Measurements from ENCODE around the gene CLCN5. TPM values are rescaled to one million over a fixed set of nuclear protein-coding genes. Genes with fewer than 3 reads are reported as not detected.

Gene CLCN5
- total and polyA plus RNA-seq, 2 donors (not counting 1 experiment from before 2014, with no cell fraction given), result 2.9 to 3.6 TPM

DNA sequence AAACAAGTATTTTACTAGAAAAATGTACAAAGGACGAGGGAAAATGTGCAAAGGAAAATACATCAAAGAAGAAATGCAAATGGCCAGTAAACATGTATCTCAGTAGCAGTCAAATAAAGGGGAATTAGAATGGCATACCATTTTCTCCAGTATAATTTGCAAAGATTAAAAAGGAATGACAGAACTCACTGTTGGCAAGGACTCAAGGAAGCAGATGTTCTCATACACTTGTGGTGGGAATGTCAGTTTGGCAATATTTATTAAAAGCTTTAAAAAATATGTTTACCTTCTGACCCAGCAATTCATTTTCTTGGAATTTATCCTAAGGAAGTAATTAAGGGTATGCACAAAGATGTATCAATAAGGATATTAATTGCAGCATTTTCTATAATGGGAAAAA lies 7.6 kb downstream of the CLCN5 start:
- H3K27me3 ChIP-seq (ENCODE audit: control insufficient read depth, insufficient read depth, low read length), result no peaks in the 10 kb centered on the region
- no peak for TF ChIP-seq EZH2 (IDR thresholded peaks at IDR 0.05; ENCODE audit: low read length, missing control alignments)
- TF ChIP-seq, protein P1, sequence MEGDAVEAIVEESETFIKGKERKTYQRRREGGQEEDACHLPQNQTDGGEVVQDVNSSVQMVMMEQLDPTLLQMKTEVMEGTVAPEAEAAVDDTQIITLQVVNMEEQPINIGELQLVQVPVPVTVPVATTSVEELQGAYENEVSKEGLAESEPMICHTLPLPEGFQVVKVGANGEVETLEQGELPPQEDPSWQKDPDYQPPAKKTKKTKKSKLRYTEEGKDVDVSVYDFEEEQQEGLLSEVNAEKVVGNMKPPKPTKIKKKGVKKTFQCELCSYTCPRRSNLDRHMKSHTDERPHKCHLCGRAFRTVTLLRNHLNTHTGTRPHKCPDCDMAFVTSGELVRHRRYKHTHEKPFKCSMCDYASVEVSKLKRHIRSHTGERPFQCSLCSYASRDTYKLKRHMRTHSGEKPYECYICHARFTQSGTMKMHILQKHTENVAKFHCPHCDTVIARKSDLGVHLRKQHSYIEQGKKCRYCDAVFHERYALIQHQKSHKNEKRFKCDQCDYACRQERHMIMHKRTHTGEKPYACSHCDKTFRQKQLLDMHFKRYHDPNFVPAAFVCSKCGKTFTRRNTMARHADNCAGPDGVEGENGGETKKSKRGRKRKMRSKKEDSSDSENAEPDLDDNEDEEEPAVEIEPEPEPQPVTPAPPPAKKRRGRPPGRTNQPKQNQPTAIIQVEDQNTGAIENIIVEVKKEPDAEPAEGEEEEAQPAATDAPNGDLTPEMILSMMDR (conservative IDR thresholded peaks at IDR 0.05 in 1 of 2, IDR thresholded peaks at IDR 0.05 in 1 of 2; ENCODE audit: low read depth in 1 of 2, low read length in 2 of 2), result no peak
- H3K9ac ChIP-seq (ENCODE audit: insufficient read depth, low read length), result no peak overlapping the region
- no peaks in the 10 kb centered on the region for H3K36me3 ChIP-seq (ENCODE audit: control insufficient read depth, insufficient read depth, low read length)
- DNase-seq (ENCODE audit: low read depth in 2 of 2), result peak in 1 of 2 donors; percentile 47
- no peaks in the 10 kb centered on the region for H4K20me1 ChIP-seq (ENCODE audit: control insufficient read depth, extremely low read depth, insufficient read depth, low read length)
- H3K4me2 ChIP-seq (ENCODE audit: extremely low read depth, insufficient read depth, low read length), result no peak overlapping the region
- H3K4me3 ChIP-seq (replicated peaks in 1 of 4; ENCODE audit: control extremely low read depth in 1 of 4, insufficient read depth in 1 of 4, low read depth in 3 of 4, low read length in 4 of 4), result no peak overlapping the region
- no peaks in the 10 kb centered on the region for H3K79me2 ChIP-seq (ENCODE audit: control insufficient read depth, insufficient read depth, low read length)
- H3K9me3 ChIP-seq (ENCODE audit: control insufficient read depth, insufficient read depth, low read depth, low read length), result no peaks in the 10 kb centered on the region
- no peak overlapping the region for H2AFZ ChIP-seq (ENCODE audit: low read length)
- no peak overlapping the region for H3K27ac ChIP-seq (ENCODE audit: insufficient read depth, low read length)
- no peaks in the 10 kb centered on the region for H3K4me1 ChIP-seq (ENCODE audit: control insufficient read depth, extremely low read depth, insufficient read depth, low read length)

DNA sequence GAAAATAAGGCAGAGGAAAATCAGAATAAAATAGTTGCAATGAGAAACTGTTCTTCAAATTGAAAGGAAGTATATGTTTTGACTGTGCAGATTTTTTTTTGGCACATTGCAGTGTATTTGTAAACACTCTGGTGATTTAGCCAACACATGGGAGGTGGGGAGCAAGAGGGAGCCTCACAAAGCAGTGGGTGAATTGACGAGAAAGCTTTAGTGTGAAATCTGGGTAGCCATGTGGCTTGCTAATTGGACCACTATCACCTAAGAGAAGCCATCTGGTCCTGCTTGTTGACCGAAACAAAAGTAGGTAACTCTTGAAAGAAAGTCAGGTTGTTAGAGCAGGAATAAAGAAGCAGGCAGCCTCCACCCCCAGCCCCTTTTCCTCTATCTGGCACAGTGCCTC lies 10.4 kb downstream of the CLCN5 start:
- H3K27me3 ChIP-seq (ENCODE audit: control insufficient read depth, insufficient read depth, low read length), result no peaks in the 10 kb centered on the region
- no peak for TF ChIP-seq EZH2 (IDR thresholded peaks at IDR 0.05; ENCODE audit: low read length, missing control alignments)
- TF ChIP-seq, protein P1 (conservative IDR thresholded peaks at IDR 0.05 in 1 of 2, IDR thresholded peaks at IDR 0.05 in 1 of 2; ENCODE audit: low read depth in 1 of 2, low read length in 2 of 2), result no peak
- no peaks in the 10 kb centered on the region for H3K9me3 ChIP-seq (ENCODE audit: control insufficient read depth, insufficient read depth, low read depth, low read length)
- H3K4me3 ChIP-seq (replicated peaks in 1 of 4; ENCODE audit: control extremely low read depth in 1 of 4, insufficient read depth in 1 of 4, low read depth in 3 of 4, low read length in 4 of 4), result no peak overlapping the region
- H3K36me3 ChIP-seq (ENCODE audit: control insufficient read depth, insufficient read depth, low read length), result no peaks in the 10 kb centered on the region
- no peak overlapping the region for H3K9ac ChIP-seq (ENCODE audit: insufficient read depth, low read length)
- no peaks in the 10 kb centered on the region for H4K20me1 ChIP-seq (ENCODE audit: control insufficient read depth, extremely low read depth, insufficient read depth, low read length)
- no peak overlapping the region for H2AFZ ChIP-seq (ENCODE audit: low read length)
- H3K79me2 ChIP-seq (ENCODE audit: control insufficient read depth, insufficient read depth, low read length), result no peaks in the 10 kb centered on the region
- H3K27ac ChIP-seq (ENCODE audit: insufficient read depth, low read length), result no peak overlapping the region
- no peaks in the 10 kb centered on the region for H3K4me1 ChIP-seq (ENCODE audit: control insufficient read depth, extremely low read depth, insufficient read depth, low read length)
- no peak overlapping the region for H3K4me2 ChIP-seq (ENCODE audit: extremely low read depth, insufficient read depth, low read length)
- no peak for DNase-seq (ENCODE audit: low read depth in 2 of 2)

DNA sequence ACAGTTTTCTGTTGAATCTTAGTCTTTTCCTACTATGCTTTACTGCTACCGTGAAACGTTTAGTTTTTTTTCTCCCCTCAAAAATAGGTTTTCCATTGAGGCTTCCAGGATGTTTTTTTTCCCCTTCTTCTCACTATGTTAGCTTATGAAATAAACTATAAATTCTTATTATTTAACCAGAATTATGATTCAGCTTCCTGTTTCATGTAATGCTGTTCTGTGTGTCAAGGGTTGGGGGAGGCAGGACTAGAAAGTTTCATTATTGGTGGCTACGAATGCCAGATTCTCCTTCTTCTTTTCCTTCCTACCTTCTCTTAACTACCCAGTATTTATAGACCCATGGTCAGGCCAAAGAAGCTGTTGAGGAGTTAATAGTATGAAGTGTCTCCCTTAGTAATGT lies 11.8 kb downstream of the CLCN5 start:
- Histone ChIP-seq H3K4me1 (ENCODE audit: control insufficient read depth, extremely low read depth, insufficient read depth, low read length) (no peaks in the 10 kb centered on the region), H3K4me3 (replicated peaks in 1 of 4; ENCODE audit: control extremely low read depth in 1 of 4, insufficient read depth in 1 of 4, low read depth in 3 of 4, low read length in 4 of 4) (no peak overlapping the region), H3K4me2 (ENCODE audit: extremely low read depth, insufficient read depth, low read length) (no peak overlapping the region), H4K20me1 (ENCODE audit: control insufficient read depth, extremely low read depth, insufficient read depth, low read length) (no peaks in the 10 kb centered on the region), H3K79me2 (ENCODE audit: control insufficient read depth, insufficient read depth, low read length) (no peaks in the 10 kb centered on the region), H3K9ac (ENCODE audit: insufficient read depth, low read length) (no peak overlapping the region), H3K27ac (ENCODE audit: insufficient read depth, low read length) (no peak overlapping the region), H3K36me3 (ENCODE audit: control insufficient read depth, insufficient read depth, low read length) (no peaks in the 10 kb centered on the region), H2AFZ (ENCODE audit: low read length) (no peak overlapping the region), H3K27me3 (ENCODE audit: control insufficient read depth, insufficient read depth, low read length) (no peaks in the 10 kb centered on the region), H3K9me3 (ENCODE audit: control insufficient read depth, insufficient read depth, low read depth, low read length) (no peaks in the 10 kb centered on the region)
- peak in 1 of 2 donors; percentile 23 for DNase-seq (ENCODE audit: low read depth in 2 of 2)
- TF ChIP-seq EZH2 (IDR thresholded peaks at IDR 0.05; ENCODE audit: low read length, missing control alignments), result no peak
- TF ChIP-seq, protein P1 (conservative IDR thresholded peaks at IDR 0.05 in 1 of 2, IDR thresholded peaks at IDR 0.05 in 1 of 2; ENCODE audit: low read depth in 1 of 2, low read length in 2 of 2), result no peak

Measured in fibroblast of lung (primary cell).